NOMO-1 treated with DMSO at 0.1 percent for 48 hours (cell line): ENCODE results near the gene CLK1.
"Not testable (repeated sequence)": the region's sequence is repeated elsewhere in the genome, so short reads cannot be mapped to it uniquely, and the experiment has no call there.

Source experiments
- DNase-seq: peaks from one replicate; lab custom pipeline; 2025; ENCODE audit not compliant: unreplicated experiment; lab: John Stamatoyannopoulos, UW

CLK1 gene

DNA sequence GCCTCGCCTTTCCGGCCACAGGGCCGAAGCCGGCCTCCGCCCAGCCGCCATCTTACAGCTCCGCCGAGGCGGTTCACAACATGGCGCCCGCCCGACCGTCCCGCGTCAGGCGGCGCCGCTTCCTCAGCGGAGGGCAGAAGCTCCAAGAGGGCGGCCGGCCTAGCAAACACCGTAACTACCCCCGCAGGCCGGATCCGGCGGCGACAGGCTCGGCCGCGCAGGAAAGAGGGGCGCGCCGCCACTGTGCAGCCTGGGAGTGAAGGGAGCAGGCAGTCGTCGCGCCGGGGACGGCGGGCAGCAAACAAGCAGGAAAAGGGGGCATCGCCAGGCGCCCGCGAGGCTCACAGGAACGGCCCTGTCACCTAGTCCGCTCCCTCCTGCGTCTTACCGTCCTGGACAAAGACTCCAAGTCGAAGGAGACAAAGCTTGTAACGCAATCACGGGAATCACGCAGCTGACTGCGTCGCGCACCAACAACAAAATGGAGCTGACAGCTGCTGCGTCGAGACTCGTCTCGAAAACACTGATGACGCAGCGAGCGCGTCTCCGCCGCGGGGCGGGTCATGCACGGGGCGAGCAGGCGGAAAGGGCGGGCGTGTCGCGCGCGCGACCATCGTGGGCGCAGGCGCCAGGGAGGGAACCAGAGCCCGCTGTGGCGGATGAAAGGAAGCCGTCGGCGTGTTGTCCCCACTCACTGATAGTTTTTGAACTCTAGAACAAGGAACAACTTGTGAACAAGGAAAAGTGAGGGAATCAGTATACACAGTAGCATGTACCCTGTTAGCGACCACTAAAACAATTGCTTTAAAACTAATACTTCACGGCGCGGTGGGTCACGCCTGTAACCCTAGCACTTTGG is at the start of gene CLK1:
TSS of gene CLK1 (minus strand) at position 483 of the 859 bp plus-strand sequence. CDS start 2,796 bp downstream, outside the sequence.
- peak; percentile 84 for DNase-seq

DNA sequence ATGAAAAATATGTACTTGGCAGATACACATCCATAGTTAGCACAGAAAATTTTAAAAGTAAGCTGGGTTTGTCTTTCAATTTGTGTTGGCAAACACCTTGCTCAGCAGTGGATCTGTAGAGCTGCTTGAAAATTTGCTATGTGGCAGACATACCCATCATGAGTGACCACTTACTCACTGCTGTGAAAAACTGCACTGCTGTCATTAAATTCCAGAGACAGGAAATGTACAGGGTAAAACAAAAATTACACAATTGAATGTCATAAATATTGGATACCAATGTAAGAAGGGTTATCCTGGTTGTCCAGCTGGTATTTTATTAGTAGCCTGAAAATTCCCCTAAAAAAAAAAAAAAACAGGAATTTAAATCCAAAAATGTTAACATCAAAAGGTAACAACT is 49.2 kb upstream of the CLK1 start:
- no peak for DNase-seq

DNA sequence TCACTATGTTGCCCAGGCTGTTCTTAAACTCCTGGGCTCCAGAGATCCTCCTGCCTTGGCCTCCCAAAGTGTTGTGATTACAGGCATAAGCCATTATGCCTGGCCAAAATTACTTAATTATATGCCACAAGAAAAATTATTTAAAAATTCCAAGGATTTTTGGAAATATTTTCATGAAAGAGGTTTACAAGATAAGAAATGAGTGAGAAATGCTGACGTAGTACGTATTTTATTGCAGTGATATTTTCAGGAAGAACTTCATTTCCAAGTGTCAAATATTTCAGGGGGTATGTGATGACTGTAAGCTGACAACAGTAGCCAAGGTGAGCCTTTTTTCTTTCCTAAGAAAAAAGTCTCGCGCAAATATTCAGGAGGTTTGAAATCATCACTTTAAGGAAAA is 45.5 kb upstream of the CLK1 start:
- DNase-seq, result no peak

DNA sequence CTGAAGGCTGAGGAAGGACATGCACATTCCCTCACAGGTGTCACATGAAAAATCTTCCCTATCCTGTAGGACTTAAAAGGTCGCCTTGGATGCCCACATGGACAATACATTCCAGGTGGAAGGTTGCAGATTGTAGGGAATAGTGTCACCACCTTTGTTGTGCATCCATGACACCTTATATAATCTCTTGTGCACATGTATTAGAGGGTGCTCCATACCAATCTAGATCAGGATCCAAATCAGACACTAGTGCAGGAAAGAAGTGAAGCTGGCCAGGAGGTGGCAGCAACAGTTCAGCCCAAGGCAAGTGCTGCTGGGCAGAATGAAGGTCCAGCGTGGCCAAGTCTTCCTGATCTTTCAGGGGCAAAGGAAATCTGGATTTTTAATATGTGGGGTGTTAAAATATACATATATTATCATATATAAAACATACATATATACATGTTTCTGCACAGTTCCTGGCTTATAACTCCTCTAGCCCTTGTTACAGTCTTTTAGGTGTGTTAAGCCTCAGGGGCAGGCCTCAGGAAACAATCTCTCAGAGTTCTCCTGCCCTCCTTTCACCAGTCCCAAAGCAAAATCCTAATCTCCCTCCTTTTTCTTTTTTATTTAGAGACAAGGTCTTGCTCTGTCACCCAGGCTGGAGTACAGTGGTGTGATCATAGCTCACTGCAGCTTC is 41.3 kb upstream of the CLK1 start:
- DNase-seq, result peak; percentile 41

DNA sequence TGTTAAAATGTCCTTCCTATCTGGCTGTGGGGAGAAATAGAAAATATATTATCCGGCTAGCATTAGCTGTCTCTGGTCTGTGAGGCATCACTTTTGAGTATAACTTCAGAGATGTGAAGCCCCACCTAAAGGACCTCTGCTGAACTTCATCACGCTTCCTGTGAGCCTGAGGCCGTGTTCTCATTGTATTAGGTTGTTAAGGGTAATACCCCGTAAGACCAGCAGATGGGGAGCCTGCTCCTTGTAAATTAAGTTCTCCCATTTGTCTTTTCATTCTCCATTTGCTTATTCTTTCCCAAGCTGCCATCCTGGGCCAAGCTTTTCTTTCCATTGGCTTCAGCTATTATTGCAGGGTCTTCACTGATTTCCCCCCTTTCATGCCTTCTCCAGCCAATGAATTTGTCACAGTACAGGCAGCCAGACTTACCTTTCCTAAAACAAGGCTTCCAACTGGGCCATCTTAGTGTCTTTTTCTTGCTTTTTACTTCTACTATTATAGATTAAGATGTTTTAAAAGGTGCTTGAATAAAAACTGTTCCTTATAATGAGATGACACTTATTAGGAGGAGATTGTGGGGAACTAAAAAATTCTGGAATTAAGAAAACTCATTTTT is 37.1 kb upstream of the CLK1 start:
- DNase-seq, result peak; percentile 90

DNA sequence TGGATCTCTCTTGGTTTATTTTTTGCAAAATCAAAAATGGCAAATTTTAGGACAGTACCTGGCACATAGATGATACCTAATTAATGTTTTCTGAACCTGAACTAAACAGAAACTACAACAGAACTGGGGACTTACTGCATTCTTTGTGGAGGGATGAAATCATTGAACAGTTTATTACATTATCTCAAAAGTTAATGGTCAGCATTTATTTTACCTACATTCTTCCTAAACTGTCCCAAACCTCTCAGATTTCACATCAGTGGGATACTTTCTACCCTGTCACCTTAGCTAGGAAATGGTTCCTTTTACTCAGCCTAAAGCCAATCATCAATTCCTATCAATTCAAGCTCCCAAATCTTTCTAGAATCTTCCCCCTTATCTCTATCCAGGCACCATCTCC is 35.0 kb upstream of the CLK1 start:
- no peak for DNase-seq

DNA sequence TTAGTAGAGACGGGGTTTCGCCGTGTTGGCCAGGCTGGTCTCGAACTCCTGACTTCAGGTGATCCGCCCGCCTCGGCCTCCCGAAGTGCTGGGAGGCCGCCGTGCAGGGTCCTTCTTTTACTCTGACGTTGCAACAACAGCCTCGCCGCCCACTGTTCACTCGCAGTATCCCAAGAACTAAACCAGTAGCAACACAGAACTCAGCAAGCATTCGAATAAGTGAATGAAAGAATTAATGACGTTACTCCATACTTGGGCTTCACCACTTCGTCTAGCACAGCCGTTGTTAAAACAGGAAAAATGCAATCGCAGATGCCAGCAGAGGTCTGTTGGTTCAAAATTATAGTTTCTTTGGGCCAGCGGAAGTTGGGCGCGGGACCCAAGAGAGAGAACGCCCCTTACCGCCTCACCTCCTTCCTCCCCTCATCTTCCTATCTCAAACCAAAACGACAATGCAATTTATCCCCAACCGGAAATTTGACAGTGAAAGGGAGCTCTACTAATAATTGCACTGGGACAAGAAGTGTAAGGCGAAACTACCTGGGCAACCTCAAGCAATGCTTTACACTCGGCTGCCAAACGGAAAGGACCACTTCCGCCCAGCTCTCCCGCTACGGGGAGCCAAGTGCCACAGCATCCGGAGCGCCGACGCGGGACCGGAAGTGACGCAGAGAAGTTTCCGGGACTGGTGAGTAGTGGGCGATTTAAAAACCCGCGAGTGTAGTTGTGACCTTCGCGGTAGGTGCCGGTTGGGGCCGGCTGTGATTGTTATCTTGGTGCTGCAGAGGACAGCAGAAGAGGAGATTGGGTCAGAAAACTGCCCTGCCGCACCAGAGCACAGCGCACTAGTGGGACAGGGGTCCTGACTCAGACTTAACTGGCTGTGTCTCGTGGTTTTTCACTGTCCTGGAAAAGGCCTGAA is 24.5 kb upstream of the CLK1 start, which contains the start of the genes NIF3L1 and PPIL3:
TSS of gene NIF3L1 (plus strand) at position 668 of the 922 bp plus-strand sequence. CDS start 2,573 bp downstream, outside the sequence.
TSS of gene PPIL3 (minus strand) at position 374 of the 922 bp plus-strand sequence. CDS start 1,462 bp downstream, outside the sequence.
- peak; percentile 94 for DNase-seq

DNA sequence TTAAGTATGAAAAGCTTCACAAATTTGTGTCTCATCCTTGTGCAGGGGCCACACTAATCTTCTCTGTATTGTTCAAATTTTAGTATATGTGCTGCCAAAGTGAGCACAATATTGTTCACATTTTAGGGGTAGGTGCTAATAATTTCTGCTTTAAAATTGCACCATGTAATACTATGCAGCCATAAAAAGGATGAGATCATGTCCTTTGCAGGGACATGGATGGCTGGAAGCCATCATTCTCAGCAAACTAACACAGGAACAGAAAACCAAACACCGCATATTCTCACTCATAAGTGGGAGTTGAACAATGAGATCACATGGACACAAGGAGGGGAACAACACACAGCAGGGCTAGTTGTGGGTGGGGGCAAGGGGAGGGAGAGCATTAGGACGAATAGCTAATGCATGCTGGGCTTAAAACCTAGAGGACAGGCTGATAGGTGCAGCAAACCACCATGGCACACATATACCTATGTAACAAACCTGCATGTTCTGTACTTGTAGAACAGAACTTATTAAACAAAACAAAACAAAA is 17.3 kb upstream of the CLK1 start:
- DNase-seq, result not testable (repeated sequence)

DNA sequence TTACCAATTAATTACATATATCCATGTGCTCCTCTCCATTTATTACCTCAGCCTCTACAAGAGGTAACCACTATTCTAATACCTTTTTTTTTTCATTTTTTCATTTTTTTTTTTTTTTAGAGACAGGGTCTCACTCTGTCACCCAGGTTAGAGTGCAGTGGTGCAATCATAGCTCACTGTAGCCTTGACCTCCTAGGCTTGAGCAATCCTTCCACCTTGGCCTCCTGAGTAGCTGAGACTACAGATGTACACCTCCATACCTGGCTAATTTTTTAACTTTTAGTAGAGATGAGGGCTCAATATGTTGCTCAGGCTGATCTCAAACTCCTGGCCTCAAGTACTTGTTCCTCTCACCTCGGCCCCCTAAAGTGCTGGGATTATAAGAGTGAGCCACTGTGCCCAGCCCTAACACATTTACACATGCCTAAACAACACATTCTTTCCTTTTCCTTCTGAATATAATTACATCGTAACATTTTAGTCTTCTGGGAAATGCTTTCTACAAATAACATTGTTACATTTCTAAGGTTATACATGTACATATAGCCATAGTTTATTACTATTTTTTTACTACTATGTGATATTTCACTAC is 13.9 kb upstream of the CLK1 start:
- DNase-seq, result no peak

DNA sequence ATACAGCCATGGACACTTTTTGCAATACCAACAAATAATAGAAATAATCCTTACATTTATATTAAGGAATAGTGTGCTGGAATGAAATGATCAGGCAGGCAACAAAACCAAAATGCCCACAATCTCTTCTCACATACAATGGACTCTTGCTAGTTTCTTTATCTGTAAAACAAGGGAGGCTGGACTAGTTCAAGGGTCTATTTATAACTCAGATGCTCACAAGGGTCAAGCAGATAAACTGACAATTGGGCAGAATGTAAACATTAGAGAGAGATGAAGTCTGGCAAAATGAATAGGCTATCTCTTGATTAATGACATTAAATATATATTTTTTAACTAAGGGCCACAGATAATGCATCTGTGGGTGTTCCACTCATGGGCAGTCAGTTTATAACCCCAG is 13.0 kb upstream of the CLK1 start:
- no peak for DNase-seq

DNA sequence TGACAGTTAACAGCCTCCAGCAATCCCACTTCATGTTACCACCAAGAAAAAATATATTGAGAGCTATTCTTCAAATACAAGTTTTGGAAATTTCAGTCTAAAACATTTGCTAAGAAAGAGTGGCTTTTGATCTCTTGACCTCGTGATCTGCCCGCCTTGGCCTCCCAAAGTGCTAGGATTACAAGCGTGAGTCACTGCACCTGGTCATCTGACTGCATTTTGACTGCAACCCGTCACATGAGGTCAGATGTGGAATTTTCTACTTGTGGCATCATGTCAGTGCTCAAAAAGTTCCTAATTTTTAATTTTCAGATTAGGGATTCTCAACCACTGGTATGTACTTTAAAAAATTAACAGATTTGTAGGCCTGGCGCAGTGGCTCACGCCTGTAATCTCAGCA is 9.1 kb upstream of the CLK1 start:
- DNase-seq, result no peak

DNA sequence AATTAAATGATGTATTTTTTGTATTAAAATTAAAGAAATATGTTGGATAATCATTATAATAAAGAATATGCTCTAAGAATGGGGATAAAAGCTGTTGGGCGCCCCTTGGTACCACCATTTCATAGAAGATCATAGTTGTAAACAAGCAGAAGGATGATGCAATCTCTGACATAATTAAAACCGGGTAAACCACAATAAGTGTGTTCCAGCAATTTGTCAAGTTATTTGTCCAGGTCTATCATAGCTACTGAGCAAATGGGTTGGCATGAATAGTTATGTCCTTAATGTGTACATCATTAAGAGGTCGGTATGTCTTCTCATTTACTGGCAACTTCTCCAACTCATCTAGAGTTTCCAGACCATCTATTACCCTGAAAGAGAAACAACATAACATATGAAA is 6.7 kb upstream of the CLK1 start:
- peak; percentile 20 for DNase-seq

DNA sequence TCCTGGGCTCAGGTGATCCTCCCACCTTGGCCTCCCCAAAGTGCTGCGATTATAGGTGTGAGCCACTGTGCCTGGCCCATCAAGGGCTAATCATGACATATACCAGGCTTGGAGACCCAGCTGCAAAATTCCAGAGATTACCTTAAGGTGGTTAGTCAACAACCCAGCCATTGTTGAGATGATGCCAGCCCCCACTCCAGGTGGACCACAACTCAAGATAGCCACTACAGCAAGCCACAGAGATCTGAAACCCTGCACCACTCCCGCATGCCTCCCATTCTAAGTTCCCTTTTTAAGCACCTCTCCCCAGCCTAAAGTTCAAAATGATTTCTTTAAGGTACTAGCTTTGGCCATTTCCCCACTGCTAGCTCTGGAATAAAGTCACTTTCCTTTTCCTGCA is 4.6 kb upstream of the CLK1 start:
- DNase-seq, result no peak

DNA sequence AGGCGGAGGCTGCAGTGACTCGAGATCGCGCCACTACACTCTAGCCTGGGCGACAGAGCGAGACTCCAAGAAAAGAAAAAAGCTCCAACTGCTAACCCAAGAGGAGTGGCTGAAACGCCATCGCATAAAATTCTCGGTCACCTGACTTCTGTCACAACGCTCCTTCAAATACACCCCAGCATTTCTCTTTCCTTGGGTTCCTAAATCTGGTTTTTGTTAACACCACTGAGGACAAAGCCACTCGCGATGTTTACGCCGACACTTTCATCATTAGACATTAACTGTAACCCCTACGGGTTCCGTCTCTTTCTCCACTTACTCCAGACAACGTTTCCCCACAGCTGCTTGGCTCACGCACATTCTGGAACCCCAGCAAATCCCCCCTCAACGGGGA is 679 bp downstream of the CLK1 start:
- no peak for DNase-seq

DNA sequence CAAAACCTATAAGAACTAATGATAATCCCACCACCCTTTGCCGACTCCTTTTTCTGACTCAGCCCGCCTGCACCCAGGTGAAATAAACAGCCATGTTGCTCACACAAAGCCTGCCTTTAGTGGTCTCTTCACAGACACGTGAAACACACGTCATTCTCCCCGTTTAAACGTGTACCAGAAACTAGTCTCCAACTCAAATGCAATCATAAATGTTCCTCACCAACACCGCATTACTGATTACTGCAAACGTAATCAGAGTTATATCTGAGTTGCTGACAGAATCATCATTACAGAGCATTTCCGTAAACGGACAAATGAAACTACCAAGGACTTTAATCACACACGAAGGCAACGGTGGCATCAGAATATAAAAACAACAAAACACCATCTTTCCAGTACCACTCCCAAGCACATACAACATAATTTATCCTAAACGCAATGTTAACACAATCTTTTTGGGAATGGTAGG is 1.9 kb downstream of the CLK1 start:
- DNase-seq, result peak; percentile 41

DNA sequence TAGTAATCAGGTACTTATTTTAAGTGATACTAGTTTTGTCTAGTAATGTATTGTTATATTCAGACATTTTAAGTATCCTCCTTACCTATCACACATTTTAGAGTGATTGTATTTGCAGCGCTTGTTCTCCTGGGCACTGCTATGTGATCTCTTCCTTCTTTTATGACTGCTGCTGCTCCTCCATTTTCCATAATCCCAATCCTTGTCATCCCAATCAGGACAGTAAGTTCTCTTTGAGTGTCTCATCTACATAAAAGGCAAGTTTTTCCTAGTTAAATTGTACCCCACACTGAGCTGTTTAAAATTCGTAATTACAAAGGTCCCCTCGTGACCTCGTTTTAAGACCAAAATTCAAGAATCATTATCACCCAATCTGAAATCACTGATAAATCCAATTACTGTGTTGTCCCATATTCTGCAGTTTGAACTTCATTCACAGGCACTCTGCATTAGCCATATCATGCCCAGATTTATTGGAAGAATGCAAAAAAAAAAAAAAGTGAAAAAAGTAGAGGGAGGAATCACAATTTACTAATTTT is 2.8 kb downstream of the CLK1 start:
- DNase-seq, result no peak

DNA sequence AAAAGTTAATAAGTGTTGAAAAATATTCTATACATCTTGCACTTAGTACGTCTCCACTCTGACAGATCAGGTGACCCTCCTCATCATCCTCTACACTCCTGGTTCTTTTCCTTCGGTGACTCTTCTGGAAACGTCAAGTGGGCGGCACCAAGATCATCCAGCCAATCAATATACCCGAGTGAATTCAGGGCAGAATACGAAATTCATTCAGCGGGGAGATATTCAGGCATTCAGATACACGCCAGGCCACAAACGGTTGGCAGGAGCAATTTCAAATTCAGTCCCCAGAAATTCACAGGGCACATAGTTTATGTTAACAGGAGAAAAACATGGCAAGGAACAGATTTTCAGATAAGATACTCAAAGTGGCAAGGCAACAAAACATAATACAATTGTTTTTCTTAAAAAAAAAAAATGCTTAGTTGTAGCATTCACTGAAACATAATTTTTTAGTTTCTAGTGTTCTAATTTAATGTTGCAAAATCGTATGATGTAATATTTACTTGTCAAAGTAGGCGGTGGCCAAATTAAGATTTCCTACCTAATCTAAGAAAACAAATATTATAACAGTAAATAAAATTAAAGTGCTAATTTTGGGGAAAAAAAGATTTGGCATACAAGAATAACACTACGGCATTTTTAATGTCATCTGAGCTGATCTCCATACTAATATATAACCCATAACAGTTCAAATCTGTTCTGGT is 4.2 kb downstream of the CLK1 start:
- DNase-seq, result no peak

DNA sequence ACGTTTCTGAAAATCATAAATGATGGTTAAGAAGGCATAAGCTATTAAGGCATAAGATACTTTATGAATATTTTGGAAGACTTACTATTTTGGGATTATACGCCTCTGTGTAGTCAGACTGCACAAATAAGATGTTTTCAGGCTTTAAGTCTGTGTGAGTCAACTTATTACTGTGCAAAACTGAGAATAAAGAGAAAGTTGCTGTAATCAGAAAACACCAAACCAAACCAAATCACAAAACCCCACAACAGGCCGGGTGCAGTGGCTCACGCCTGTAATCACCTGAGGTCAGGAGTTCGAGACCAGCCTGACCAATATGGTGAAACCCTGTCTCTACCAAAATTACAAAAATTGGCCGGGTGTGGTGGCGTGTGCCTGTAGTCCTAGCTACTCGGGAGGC is 7.7 kb downstream of the CLK1 start:
- no peak for DNase-seq

DNA sequence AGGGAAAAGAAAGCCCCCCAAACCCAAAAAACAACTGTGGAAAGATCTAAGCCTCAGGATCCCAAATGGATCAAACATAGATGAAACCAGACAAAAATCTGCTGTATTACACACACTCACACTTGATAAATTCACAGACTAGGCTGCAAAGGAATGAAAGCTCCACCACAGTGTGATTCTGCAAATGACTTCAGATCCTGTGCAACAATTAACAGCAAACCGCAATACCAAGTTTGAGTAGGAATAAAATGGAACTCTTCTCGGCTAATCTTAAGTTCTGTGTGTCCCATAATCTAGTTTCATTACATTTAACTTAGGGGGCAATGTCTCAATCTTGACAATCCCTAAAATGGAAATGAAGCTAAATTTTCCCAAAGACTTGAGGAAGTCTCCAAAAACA is 11.9 kb downstream of the CLK1 start:
- no peak for DNase-seq
